Endothelial cell of umbilical vein (primary cell): ENCODE results near the gene GJB2. TPM values are rescaled to one million over a fixed set of nuclear protein-coding genes. Genes with fewer than 3 reads are reported as not detected.

ENCODE experiments used
- BruUV-seq: library from RNA; stranded (reverse); fragments of 400-500 nt; replicated peaks from 2 replicates; lab custom pipeline; 2021; lab: Mats Ljungman, UMichigan
- CTCF ChIA-PET: fragments of 300-600, 350-600 bp; sonication (Branson Sonifier 250); formaldehyde crosslinking; loops from one replicate; lab custom pipeline; 2021; ENCODE audit warnings: antibody characterized with exemption, inconsistent platforms; lab: Charles Lee
- POLR2A ChIA-PET: fragments of 300-600, 350-600 bp; sonication (Branson Sonifier 250); formaldehyde crosslinking; loops from one replicate; lab custom pipeline; 2021; ENCODE audit warnings: antibody characterized with exemption, inconsistent platforms; lab: Charles Lee
- DNase-seq: peaks from one replicate; pipeline ENCODE4 v3.0.0-alpha.2; 2011; ENCODE audit warnings: low read depth, low spot score
- FAIRE-seq: peaks from 2 replicates; lab custom pipeline; 2011; peaks lifted over from hg19 to GRCh38; lab: Jason Lieb, UNC
- H2AFZ ChIP-seq: 2 replicates; pipeline ENCODE4 v1.6.0; 2012; ENCODE audit warnings: low read depth, low read length, control low read depth, inconsistent platforms
- H3K27ac ChIP-seq: 2 replicates; pipeline ENCODE4 v1.5.1; 2011; ENCODE audit warnings: low read depth, mild to moderate bottlenecking, control low read depth, low read length, moderate library complexity; ENCODE audit not compliant: insufficient read depth
- H3K27me3 ChIP-seq, 2 experiments: 2 replicates each; pipeline versions ENCODE4 v1.6.0 to v1.6.1; 2011; ENCODE audit warnings: low read length in 2 of 2, mixed read lengths in 1 of 2; ENCODE audit not compliant: control insufficient read depth in 2 of 2, insufficient read depth in 2 of 2
- H3K36me3 ChIP-seq, 2 experiments: 2 replicates in 1 of 2; 3 replicates in 1 of 2; pipeline ENCODE4 v1.5.1; 2011; ENCODE audit warnings: low read length in 2 of 2, mild to moderate bottlenecking in 1 of 2, moderate library complexity in 1 of 2; ENCODE audit not compliant: control insufficient read depth in 2 of 2, insufficient read depth in 2 of 2; ENCODE audit errors: extremely low read depth in 1 of 2
- H3K4me1 ChIP-seq: 3 replicates; pipeline ENCODE4 v1.5.1; 2011; ENCODE audit warnings: mild to moderate bottlenecking, low read length; ENCODE audit not compliant: control insufficient read depth, insufficient read depth; ENCODE audit errors: extremely low read depth
- H3K4me2 ChIP-seq: 2 replicates; pipeline ENCODE4 v1.6.1; 2011; ENCODE audit warnings: low read length, control low read depth, mixed read lengths; ENCODE audit not compliant: insufficient read depth
- H3K4me3 ChIP-seq, 3 experiments: fragments of 200-600 bp in 1 of 3; sonication (generic), shearing (Covaris generic) in 1 of 3; replicated peaks in 1 of 3; 2 replicates each; pipeline ENCODE4 v1.5.1; 2011 to 2016; ENCODE audit warnings: control low read depth in 3 of 3, low read length in 3 of 3, mild to moderate bottlenecking in 2 of 3, inconsistent platforms in 1 of 3, low read depth in 1 of 3, moderate library complexity in 1 of 3; ENCODE audit not compliant: insufficient read depth in 1 of 3
- H3K79me2 ChIP-seq: 2 replicates; pipeline ENCODE4 v1.6.0; 2012; ENCODE audit warnings: low read length, inconsistent platforms; ENCODE audit not compliant: control insufficient read depth, insufficient read depth
- H3K9ac ChIP-seq: replicated peaks from 2 replicates; pipeline ENCODE3; 2011; ENCODE audit warnings: low read length, control low read depth; ENCODE audit not compliant: insufficient read depth; ENCODE audit errors: extremely low read depth
- H3K9me1 ChIP-seq: replicated peaks from 3 replicates; pipeline ENCODE4 v1.6.0; 2011; ENCODE audit warnings: mild to moderate bottlenecking, low read length; ENCODE audit not compliant: control insufficient read depth, insufficient read depth; ENCODE audit errors: extremely low read depth
- H3K9me3 ChIP-seq: replicated peaks from 2 replicates; pipeline ENCODE4 v1.5.1; 2012; ENCODE audit warnings: low read length, inconsistent platforms; ENCODE audit not compliant: control insufficient read depth, insufficient read depth
- H4K20me1 ChIP-seq: replicated peaks from 2 replicates; pipeline ENCODE3; 2011; ENCODE audit warnings: mild to moderate bottlenecking, low read length; ENCODE audit not compliant: control insufficient read depth, insufficient read depth; ENCODE audit errors: extremely low read depth
- EZH2 ChIP-seq: IDR thresholded peaks from 2 replicates; pipeline ENCODE4 v1.6.1; 2012; ENCODE audit warnings: borderline replicate concordance, low read depth, mild to moderate bottlenecking, moderate library complexity, low read length, inconsistent platforms; ENCODE audit not compliant: severe bottlenecking
- FOS ChIP-seq: IDR thresholded peaks from 2 replicates; pipeline ENCODE4 v1.6.1; 2011; ENCODE audit warnings: mild to moderate bottlenecking, low read length, moderate library complexity, borderline replicate concordance; ENCODE audit not compliant: insufficient read depth
- GATA2 ChIP-seq: IDR thresholded peaks from 2 replicates; pipeline ENCODE4 v1.7.0; 2011; ENCODE audit warnings: low read depth, mild to moderate bottlenecking, moderate library complexity, mixed read lengths, low read length; ENCODE audit not compliant: insufficient read length, insufficient read depth
- JUN ChIP-seq: IDR thresholded peaks from 2 replicates; pipeline ENCODE4 v1.6.1; 2011; ENCODE audit warnings: borderline replicate concordance, low read depth; ENCODE audit not compliant: insufficient read length, insufficient read depth
- MAX ChIP-seq: IDR thresholded peaks from 2 replicates; pipeline ENCODE4 v1.6.1; 2011; ENCODE audit not compliant: insufficient read depth, insufficient read length
- MYC ChIP-seq: IDR thresholded peaks from one replicate; pipeline ENCODE4 v1.6.1; 2011; ENCODE audit warnings: mild to moderate bottlenecking, low read depth, low read length
- POLR2A ChIP-seq: IDR thresholded peaks from 2 replicates; pipeline ENCODE4 v1.6.1; 2012; ENCODE audit warnings: low read depth, mild to moderate bottlenecking, control low read depth, low read length
- POLR2AphosphoS5 ChIP-seq: IDR thresholded peaks from 2 replicates; pipeline ENCODE4 v1.6.1; 2012; ENCODE audit warnings: low read depth, mild to moderate bottlenecking, control low read depth, low read length, moderate library complexity; ENCODE audit not compliant: insufficient read depth
- dilution Hi-C: fragments of 300-500 bp; cut with MboI; formaldehyde crosslinking; loops from one replicate; pipeline ENCODE4 v1.15.0; 2019; ENCODE audit warnings: low sequenced_read_pairs; ENCODE audit not compliant: extremely low pct_ligation_motif_present
- intact Hi-C: fragments of 100-400 bp; cut with micrococcal nuclease; formaldehyde crosslinking; loops from one replicate; pipeline ENCODE4 v1.10.0; 2022
- polyA plus RNA-seq, 4 experiments: library from polyadenylated mRNA; depleted of rRNA in 3 of 4; stranded (reverse) in 3 of 4; unstranded in 1 of 4; fragments of >200 nt; gene quantifications; 2 replicates each; pipeline versions ENCODE4 v1.2.1 to v1.2.3, GENCODE V29; 2011 to 2012; ENCODE audit warnings: missing spikeins in 1 of 4
- total RNA-seq: library from RNA; stranded (reverse); gene quantifications from 2 replicates; pipeline ENCODE4 v1.2.3, GENCODE V29; 2021
- TF ChIP-seq, protein P1 (sequence below), 2 donors: IDR thresholded peaks; 1 replicate in 1 of 2; 2 replicates in 1 of 2; pipeline ENCODE4 v1.5.1; 2011; ENCODE audit warnings: low read length in 2 of 2, mild to moderate bottlenecking in 2 of 2, moderate library complexity in 2 of 2, control low read depth in 1 of 2, inconsistent platforms in 1 of 2, low read depth in 1 of 2; ENCODE audit not compliant: insufficient read depth in 1 of 2; ENCODE audit errors: extremely low read depth in 1 of 2

The GJB2 gene
- total and polyA plus RNA-seq, 2 donors (not counting 3 experiments of a cell fraction or from before 2014, with no cell fraction given): not detected

DNA sequence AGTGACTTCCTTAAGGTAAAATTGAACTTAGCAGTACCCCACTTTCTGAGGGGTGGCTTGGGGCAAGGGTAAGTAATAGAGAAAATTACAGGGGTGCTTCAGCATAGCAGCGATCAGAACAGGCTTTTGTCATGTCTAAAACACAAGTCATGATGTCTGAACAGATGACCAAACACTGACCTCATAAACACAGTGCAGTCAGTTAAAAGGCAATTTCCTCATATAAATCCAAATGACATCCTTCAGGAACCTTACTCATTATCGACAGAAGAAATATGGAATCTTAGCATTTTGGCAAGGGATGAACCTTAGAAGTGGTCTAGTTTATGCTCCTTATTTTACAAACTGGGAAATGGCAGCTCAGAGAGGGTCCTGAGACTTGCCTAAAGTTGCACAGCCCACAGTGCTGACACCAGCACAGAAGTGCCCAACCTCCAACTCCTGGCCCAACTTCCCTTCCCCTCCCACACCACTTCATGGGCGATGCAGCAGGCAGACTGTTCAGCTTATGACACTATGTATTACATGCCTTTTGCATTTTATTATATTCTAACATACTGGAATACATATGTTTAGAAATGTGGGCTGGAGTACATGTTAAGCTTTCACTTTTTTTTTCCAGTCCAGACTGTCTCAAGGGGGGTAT, 35.5 kb downstream of the GJB2 start:
- no TSS peak for BruUV-seq
- TF ChIP-seq POLR2A (no peak), JUN (no peak), MAX (no peak), EZH2 (no peak), MYC (no peak), GATA2 (no peak), FOS (no peak), POLR2AphosphoS5 (no peak)
- TF ChIP-seq, protein P1, sequence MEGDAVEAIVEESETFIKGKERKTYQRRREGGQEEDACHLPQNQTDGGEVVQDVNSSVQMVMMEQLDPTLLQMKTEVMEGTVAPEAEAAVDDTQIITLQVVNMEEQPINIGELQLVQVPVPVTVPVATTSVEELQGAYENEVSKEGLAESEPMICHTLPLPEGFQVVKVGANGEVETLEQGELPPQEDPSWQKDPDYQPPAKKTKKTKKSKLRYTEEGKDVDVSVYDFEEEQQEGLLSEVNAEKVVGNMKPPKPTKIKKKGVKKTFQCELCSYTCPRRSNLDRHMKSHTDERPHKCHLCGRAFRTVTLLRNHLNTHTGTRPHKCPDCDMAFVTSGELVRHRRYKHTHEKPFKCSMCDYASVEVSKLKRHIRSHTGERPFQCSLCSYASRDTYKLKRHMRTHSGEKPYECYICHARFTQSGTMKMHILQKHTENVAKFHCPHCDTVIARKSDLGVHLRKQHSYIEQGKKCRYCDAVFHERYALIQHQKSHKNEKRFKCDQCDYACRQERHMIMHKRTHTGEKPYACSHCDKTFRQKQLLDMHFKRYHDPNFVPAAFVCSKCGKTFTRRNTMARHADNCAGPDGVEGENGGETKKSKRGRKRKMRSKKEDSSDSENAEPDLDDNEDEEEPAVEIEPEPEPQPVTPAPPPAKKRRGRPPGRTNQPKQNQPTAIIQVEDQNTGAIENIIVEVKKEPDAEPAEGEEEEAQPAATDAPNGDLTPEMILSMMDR (IDR thresholded peaks at IDR 0.05; ENCODE audit: extremely low read depth in 1 of 2, insufficient read depth in 1 of 2, low read depth in 1 of 2, low read length in 2 of 2): no peak
- Histone ChIP-seq H3K4me3 (no peak overlapping the region), H3K36me3 (no peaks in the 10 kb centered on the region), H3K9me3 (no peaks in the 10 kb centered on the region), H3K27me3 (peaks cover 37 to 84% of the 10 kb centered on the region in 2 experiments), H3K27ac (no peak overlapping the region), H3K9ac (no peak overlapping the region), H3K79me2 (no peaks in the 10 kb centered on the region), H3K4me2 (no peak overlapping the region), H4K20me1 (no peaks in the 10 kb centered on the region), H2AFZ (no peak overlapping the region), H3K4me1 (peaks cover 2% of the 10 kb centered on the region), H3K9me1 (no peaks in the 10 kb centered on the region)
- dilution Hi-C loops (no loop called here), intact Hi-C loops (no loop called here)
- no peak for DNase-seq
- no peak for FAIRE-seq
- POLR2A ChIA-PET: no interaction called here
- CTCF ChIA-PET: interaction anchor here (0.6 kb wide), 1 partner anchor 40 kb away, joined by 3 read pairs; no protein-coding TSS in a partner anchor
